GM21825 (cell line): ENCODE results near the gene GFI1.
A peak's percentile ranks its signal among the peaks of the same experiment; 100 is the strongest.
"Not testable (repeated sequence)": the region's sequence is repeated elsewhere in the genome, so short reads cannot be mapped to it uniquely, and the experiment has no call there.

ENCODE experiments used
- ATAC-seq: cut with Tn5 transposase; IDR thresholded peaks from one replicate; pipeline ENCODE4 v1.9.1; 2021; ENCODE audit warnings: mild to moderate bottlenecking, moderate library complexity; ENCODE audit not compliant: unreplicated experiment

Gene GFI1

DNA sequence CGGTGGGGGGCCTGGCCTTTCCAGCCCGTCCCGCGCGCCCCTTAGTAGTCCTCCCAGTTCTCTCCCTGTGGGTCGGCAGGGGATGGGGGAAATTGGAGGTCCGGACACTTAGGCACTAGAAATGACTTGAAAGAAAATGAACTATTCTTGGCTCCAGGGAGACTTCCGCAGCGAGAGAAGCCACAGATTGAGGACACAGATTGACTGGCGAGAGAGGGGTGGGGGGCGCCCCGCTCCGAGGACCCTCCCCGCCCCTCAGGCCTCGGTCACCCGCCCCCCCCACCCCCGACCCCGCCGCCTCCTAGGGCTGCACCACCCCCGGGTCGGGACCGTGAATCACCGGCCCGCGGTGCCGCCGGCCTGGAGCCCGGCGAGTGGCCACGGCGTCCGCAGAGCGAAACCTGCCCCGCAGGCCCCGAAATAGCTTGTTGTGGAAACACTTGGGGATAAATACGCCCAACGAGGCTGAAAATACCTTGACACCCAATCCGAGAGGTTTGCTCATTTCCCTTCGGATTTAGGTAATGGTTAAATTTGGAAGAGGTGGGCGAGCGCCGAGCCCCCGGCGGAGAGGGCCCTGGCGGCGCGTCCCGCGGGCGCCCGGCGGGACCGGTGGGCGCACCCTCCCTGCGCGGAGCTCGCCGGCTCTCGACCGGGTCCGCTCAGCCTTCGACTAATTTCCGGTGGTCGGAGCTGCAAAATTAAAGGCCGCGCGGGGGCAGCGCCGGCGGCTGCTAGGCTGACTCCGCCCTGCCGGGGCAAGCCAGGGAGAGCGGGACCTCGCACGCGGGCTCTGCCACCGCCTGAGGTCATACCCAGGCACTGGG is at the start of gene GFI1:
Gene GFI1 (minus strand): TSS at position 675 of the 827 bp plus-strand sequence. CDS start 3,438 bp downstream, outside the sequence.
- peak; percentile 22 for ATAC-seq

GRCh38 chr1:92532371-92532770 is 45.6 kb upstream of the GFI1 start:
- ATAC-seq, result not testable (repeated sequence)

- not testable (repeated sequence) for ATAC-seq
Observed at GRCh38 chr1:92531939-92532338, 45.2 kb upstream of the GFI1 start.

- no peak for ATAC-seq
Observed at GRCh38 chr1:92527670-92528069, 40.9 kb upstream of the GFI1 start.

DNA sequence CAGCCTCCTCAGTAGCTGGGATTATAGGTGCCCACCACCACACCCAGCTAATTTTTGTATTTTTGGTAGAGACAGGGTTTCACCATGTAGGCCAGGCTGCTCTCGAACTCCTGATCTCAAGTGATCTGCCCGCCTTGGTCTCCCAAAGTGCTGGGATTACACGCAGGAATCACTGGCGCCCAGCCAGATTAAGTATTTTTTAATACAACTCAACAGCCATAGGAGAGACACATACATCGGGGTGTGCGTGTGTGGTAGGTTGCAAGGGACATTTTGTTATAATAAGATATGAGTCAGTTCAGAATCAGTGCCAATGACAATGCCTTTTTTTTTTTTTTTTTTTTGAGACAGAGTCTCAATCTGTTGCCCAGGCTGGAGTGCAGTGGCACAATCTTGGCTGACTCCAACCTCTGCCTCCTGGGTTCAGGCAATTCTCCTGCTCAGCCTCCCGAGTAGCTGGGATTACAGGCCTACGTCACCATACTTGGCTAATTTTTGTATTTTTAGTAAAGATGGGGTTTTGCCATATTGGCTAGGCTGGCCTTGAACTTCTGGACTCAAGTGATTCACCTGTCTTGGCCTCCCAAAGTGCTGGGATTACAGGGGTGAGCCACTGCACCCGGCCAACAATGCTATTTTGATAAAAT is 38.3 kb upstream of the GFI1 start:
- not testable (repeated sequence) for ATAC-seq

GRCh38 chr1:92519043-92519442 is 32.3 kb upstream of the GFI1 start:
- no peak for ATAC-seq

- ATAC-seq, result no peak
Observed at GRCh38 chr1:92516574-92516973, 29.8 kb upstream of the GFI1 start.

GRCh38 chr1:92515796-92516201 is 29.1 kb upstream of the GFI1 start:
- ATAC-seq, result no peak

DNA sequence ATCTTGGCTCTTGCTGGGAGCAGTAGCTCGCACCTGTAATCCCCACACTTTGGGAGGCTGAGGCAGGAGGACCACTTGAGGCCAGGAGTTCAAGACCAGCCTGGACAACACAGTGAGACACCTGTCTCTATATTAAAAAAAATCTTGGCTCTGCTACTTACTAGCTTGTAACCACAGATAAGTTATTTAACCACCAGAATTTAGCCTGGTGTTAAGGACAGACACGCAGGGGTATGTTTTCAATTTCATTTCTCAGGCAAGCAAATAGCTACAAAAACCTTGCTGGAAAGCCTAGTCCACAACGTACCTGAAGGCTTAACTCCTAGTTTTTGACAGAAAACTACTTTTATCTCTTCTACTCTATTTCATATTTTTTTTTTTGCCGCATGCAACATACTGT is 24.8 kb upstream of the GFI1 start:
- ATAC-seq, result peak; percentile 55

GRCh38 chr1:92509619-92510018 is 22.9 kb upstream of the GFI1 start:
- peak; percentile 44 for ATAC-seq

DNA sequence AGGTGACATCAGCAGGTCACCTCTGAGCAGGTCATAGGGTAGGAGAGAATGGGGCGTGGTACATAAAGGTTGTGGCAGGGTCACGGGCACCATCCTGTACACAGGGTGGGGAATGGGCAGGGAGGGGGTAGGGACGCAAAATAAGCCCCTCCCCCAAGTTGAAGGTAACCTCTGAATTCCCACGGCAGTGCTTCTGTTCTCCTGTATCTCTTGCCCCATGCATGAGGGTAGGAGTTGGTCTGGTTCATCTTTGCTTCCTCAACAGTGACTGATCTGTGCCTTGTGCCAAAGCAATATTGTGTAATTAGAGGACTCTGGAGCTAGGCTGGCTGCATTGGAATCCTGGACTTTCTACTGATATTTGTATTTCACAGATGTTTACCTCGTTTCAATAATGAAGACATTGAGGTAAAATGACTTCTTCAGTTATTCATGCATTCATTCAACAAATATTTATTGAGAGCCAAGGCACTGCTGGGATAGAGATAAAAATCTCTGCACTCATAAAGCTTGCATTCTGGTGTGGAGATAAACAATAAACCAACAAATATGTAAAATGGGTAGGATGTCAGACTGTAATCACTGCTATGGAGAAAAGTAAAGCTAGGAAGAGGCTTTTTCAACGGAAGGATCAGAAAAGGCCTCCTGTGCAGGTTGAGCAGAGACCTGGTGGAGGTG is 18.4 kb upstream of the GFI1 start:
- no peak for ATAC-seq

DNA sequence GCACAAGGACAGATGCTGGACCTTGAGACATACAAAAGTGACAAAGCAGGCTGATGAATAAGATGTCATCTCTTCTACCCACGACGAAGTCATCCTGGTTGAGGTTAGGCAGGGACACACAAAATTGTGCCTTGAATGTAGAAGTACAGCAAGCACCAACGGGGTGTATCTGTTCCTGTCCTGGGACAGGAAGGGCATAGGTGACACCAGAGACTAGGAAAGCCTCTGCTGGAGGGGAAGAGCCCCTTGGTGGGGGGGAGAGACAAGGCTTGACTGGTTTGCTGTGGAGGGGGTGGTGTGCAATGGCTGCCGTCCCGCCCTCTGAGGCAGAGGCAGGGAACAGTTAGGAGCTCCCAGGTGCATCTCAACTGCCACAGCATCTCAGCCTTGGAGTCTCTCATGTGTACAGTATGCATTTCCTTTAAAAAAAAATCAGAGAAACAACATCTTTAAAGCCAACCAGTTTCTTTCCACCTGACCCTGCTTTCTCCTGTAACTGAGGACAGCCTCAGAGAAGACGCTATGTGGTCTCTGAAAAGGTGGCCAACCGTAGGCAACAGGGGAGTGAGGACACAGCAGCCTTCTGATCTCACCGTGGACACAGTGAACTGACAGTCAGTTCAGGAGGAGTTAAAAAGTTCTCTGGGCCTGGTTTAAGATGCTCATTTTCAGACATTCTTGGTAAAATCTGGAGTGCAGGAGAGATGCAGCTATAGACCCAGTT is 17.7 kb upstream of the GFI1 start:
- ATAC-seq, result no peak

DNA sequence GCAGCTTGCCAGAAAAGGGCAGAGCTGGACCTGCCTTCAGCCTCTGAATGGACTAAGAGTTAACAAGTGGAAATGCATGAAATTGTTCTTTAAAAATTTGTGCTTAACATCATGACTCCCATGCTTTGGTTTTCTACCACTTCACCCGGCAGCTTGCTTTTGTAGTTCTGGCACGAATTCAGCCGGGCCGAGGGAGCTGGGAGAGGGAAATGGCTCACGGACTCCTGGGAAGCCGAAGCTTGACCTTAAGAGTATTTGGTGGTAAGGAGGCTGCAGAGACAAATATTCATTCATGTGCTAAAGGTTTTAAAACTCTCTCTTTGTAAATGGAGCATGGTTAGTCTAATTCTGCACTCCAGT is 17.2 kb upstream of the GFI1 start:
- ATAC-seq, result no peak

GRCh38 chr1:92503043-92503925 is 16.6 kb upstream of the GFI1 start:
- ATAC-seq, result no peak

- ATAC-seq, result peak; percentile 68
Observed at GRCh38 chr1:92502247-92502646, 15.5 kb upstream of the GFI1 start.

DNA sequence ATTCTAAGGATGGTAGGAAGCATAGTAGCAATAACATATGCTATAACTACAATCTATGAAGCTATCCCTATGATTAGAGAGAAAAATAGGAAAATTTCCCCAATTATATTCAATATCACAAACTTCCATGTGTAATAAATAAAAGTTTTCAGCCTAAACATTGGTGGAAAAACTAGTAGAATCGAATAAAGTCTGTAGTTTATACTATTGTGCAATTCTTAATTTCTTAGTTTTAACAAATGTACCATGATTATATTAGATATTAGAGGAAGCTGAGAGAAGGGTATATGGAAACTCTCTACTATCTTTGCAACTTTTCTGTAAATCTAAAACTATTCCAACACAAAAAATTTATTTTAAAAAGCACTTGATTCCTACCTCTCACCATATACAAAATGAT is 13.8 kb upstream of the GFI1 start:
- no peak for ATAC-seq

DNA sequence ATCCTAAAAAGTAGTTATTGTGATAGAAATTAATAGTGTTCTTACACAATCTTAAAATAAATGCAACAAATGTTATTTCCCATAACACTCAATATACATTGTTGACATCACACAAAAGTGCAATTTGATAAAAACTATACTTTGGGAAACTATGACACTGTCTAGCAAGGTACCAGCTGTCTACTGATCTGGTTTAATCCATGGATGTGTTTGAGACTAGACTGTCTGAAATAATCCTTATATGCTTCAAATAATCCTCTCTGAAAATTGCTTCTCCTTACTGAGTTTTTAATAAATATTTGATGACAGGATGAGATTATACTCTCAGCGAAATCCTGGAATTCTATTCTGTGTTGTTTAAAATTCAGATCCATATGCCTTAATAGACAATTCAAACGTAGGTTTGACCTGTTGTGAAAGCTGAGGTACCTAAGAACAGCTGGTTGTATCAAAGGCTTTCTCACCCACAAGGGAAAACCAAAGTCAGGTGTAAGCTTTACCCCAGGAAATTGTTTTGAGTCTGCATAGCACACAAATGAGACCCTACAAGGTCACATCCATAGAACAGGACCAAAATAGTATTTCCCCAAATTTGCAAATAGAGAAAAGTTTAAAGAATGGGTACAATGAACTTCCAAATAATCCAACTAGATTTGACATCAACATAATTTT is 8.8 kb upstream of the GFI1 start:
- no peak for ATAC-seq

- ATAC-seq, result no peak
Observed at GRCh38 chr1:92494485-92495141, 7.9 kb upstream of the GFI1 start.

GRCh38 chr1:92493139-92493538 is 6.4 kb upstream of the GFI1 start:
- ATAC-seq, result no peak
